ENCODE data around the gene MVK. TPM values are rescaled to one million over a fixed set of nuclear protein-coding genes. Genes with fewer than 3 reads are reported as not detected.

Gene MVK
- total RNA-seq, 4 donors from 2014 or later: 17.2 to 157 (median 25.4) TPM

- 85% methylated on average over 7 of the region's 7 CpGs; no CpG with 5 or more reads in 1 of the 2 donors for WGBS, 2 donors (ENCODE audit: low coverage in 1 of 2)
- intact Hi-C loops (cut with DNase I; ENCODE audit: low total_unique reads): no loop called here
- TF ChIP-seq POLR2AphosphoS5 (IDR thresholded peaks at IDR 0.05) (no peak), POLR2A (IDR thresholded peaks at IDR 0.05) (no peak), EP300 (IDR thresholded peaks at IDR 0.05; ENCODE audit: low read depth) (no peak)
- TF ChIP-seq, protein P1, sequence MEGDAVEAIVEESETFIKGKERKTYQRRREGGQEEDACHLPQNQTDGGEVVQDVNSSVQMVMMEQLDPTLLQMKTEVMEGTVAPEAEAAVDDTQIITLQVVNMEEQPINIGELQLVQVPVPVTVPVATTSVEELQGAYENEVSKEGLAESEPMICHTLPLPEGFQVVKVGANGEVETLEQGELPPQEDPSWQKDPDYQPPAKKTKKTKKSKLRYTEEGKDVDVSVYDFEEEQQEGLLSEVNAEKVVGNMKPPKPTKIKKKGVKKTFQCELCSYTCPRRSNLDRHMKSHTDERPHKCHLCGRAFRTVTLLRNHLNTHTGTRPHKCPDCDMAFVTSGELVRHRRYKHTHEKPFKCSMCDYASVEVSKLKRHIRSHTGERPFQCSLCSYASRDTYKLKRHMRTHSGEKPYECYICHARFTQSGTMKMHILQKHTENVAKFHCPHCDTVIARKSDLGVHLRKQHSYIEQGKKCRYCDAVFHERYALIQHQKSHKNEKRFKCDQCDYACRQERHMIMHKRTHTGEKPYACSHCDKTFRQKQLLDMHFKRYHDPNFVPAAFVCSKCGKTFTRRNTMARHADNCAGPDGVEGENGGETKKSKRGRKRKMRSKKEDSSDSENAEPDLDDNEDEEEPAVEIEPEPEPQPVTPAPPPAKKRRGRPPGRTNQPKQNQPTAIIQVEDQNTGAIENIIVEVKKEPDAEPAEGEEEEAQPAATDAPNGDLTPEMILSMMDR (IDR thresholded peaks at IDR 0.05): no peak
Measured at GRCh38 chr12:109579639-109580038, 6.0 kb downstream of the MVK start.

GRCh38 chr12:109580272-109580671 is 6.7 kb downstream of the MVK start:
- TF ChIP-seq POLR2A (IDR thresholded peaks at IDR 0.05) (no peak), POLR2AphosphoS5 (IDR thresholded peaks at IDR 0.05) (no peak), EP300 (IDR thresholded peaks at IDR 0.05; ENCODE audit: low read depth) (no peak)
- TF ChIP-seq, protein P1 (IDR thresholded peaks at IDR 0.05): no peak
- no peak overlapping the region for H3K4me3 ChIP-seq
- H3K36me3 ChIP-seq: peaks cover 0 to 17% (median 5%) of the 10 kb centered on the region in 4 donors
- no peak for DNase-seq
- no peak overlapping the region for H3K27ac ChIP-seq
- no peaks in the 10 kb centered on the region for H3K9me3 ChIP-seq
- intact Hi-C loops (cut with DNase I; ENCODE audit: low total_unique reads) (no loop called here), in situ Hi-C loops (cut with MboI; ENCODE audit: low pct_ligation_motif_present in 1 of 4, low pct_unique_long_range_greater_than_20kb in 1 of 4, low sequenced_read_pairs in 3 of 4) (no loop called here)
- no peaks in the 10 kb centered on the region for H3K27me3 ChIP-seq
- H3K4me1 ChIP-seq: no peaks in the 10 kb centered on the region
- 90 to 91% methylated on average over 4 to 8 of the region's 8 CpGs for WGBS, 2 donors (ENCODE audit: low coverage in 1 of 2)

More at GRCh38 chr12:109579639-109580038, 6.0 kb downstream of the MVK start:
- no peaks in the 10 kb centered on the region for H3K27me3 ChIP-seq
- H3K4me1 ChIP-seq: peaks cover 0 to 4% (median 2%) of the 10 kb centered on the region in 4 donors
- no peak for DNase-seq
- H3K9me3 ChIP-seq: no peaks in the 10 kb centered on the region
- H3K27ac ChIP-seq: no peak overlapping the region
- H3K36me3 ChIP-seq: peaks cover 0 to 17% (median 5%) of the 10 kb centered on the region in 4 donors
- H3K4me3 ChIP-seq: no peak overlapping the region
- in situ Hi-C loops (cut with MboI; ENCODE audit: low pct_ligation_motif_present in 1 of 4, low pct_unique_long_range_greater_than_20kb in 1 of 4, low sequenced_read_pairs in 3 of 4): no loop called here

DNA sequence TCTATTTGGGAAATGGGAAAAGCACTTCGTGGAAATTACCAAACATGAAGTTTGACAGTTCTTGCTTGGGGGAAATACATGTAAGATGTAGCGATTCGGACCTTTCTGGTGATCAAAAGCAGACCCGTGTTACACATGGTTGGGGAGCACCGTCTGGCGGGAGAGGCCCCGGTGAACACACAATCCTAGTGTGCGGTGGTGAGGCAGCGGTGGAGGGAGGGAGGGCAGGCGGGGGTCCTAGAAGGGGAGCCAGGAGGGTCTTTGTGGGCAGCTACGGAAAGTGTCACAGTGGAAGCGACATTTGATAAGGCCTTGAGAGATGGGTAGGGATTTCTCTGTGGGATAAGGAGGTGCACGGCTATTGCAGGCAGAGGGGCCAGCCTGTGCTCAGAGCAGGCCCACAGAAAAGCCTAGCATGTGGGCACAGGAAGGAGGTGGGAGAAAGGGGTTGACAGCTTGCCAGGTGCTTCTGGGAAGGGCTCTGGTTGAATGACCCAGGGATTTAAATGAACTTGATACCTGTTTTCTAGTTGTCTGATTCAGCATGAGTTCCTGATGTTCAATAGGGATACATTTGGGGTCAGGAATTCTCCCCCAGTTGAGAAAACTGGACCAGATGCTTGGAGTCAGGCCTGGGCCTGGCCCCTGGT is 7.2 kb downstream of the MVK start:
- Histone ChIP-seq H3K27ac (no peak overlapping the region), H3K4me3 (no peak overlapping the region), H3K27me3 (no peaks in the 10 kb centered on the region), H3K36me3 (peaks cover 0 to 17% (median 5%) of the 10 kb centered on the region in 4 donors), H3K4me1 (no peaks in the 10 kb centered on the region), H3K9me3 (no peaks in the 10 kb centered on the region)
- DNase-seq: no peak
- in situ Hi-C loops (cut with MboI; ENCODE audit: low pct_ligation_motif_present in 1 of 4, low pct_unique_long_range_greater_than_20kb in 1 of 4, low sequenced_read_pairs in 3 of 4): no loop called here
- 94 to 95% methylated on average over 13 of the region's 13 CpGs for WGBS, 2 donors (ENCODE audit: low coverage in 1 of 2)
- no peak for TF ChIP-seq EP300 (IDR thresholded peaks at IDR 0.05; ENCODE audit: low read depth)
- TF ChIP-seq, protein P1 (IDR thresholded peaks at IDR 0.05): no peak
- no peak for TF ChIP-seq POLR2AphosphoS5 (IDR thresholded peaks at IDR 0.05)
- no peak for TF ChIP-seq POLR2A (IDR thresholded peaks at IDR 0.05)
- intact Hi-C loops (cut with DNase I; ENCODE audit: low total_unique reads): no loop called here

DNA sequence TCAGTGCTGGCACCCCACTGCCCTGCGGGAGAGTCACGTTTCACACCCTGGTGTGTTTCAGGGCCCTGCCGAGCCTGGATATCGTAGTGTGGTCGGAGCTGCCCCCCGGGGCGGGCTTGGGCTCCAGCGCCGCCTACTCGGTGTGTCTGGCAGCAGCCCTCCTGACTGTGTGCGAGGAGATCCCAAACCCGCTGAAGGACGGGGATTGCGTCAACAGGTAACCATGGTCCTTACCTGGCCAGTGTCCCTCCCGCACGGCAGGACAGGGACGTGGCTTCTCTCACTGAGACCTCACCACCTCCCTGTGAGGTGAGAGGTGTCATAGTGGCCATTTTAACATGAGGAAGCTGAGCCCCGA is 7.7 kb downstream of the MVK start:
- H3K4me1 ChIP-seq: no peaks in the 10 kb centered on the region
- no peak overlapping the region for H3K27ac ChIP-seq
- H3K27me3 ChIP-seq: no peaks in the 10 kb centered on the region
- no peak for DNase-seq
- in situ Hi-C loops (cut with MboI; ENCODE audit: low pct_ligation_motif_present in 1 of 4, low pct_unique_long_range_greater_than_20kb in 1 of 4, low sequenced_read_pairs in 3 of 4): no loop called here
- intact Hi-C loops (cut with DNase I; ENCODE audit: low total_unique reads): no loop called here
- H3K36me3 ChIP-seq: peaks cover 0 to 13% (median 5%) of the 10 kb centered on the region in 4 donors
- H3K4me3 ChIP-seq: no peak overlapping the region
- 99% methylated on average over 18 of the region's 18 CpGs; no CpG with 5 or more reads in 1 of the 2 donors for WGBS, 2 donors (ENCODE audit: low coverage in 1 of 2)
- TF ChIP-seq POLR2A (IDR thresholded peaks at IDR 0.05): no peak
- no peak for TF ChIP-seq EP300 (IDR thresholded peaks at IDR 0.05; ENCODE audit: low read depth)
- TF ChIP-seq, protein P1 (IDR thresholded peaks at IDR 0.05): no peak
- TF ChIP-seq POLR2AphosphoS5 (IDR thresholded peaks at IDR 0.05): no peak
- H3K9me3 ChIP-seq: no peaks in the 10 kb centered on the region
